ENCODE data around the gene VRTN.

VRTN gene

GRCh38 chr14:74400031-74400685, 51.9 kb downstream of the VRTN start:
- DNase-seq = no peak

DNA sequence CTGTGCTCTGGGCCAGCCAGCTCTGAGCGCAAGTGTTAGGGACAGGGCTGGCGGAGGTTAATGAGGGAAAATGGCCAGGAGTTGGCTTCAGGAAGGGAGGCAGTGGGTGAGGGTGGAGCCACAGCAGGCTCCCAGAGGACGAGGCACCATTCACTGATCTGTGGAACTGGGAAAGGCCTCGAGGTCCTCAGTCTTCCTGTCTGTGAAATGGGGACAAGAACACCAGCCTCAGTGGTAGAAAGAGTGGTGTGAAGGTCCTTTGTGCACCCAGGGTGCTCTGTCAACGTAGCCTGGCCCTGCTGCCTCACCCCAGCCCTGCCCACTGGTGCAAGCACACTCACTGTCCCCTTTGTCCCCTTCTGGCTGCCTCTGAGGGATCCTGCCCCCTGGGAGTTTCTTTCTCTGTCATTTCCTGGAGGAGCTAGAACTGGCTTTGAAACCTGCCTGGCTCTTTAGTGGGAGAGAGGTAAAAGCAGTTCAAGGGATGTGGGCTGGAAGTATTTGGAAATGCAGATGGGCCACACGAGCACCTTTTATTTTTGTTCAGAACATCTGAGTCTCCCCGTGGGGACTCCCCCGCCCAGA, 52.7 kb downstream of the VRTN start:
- DNase-seq = no peak

DNA sequence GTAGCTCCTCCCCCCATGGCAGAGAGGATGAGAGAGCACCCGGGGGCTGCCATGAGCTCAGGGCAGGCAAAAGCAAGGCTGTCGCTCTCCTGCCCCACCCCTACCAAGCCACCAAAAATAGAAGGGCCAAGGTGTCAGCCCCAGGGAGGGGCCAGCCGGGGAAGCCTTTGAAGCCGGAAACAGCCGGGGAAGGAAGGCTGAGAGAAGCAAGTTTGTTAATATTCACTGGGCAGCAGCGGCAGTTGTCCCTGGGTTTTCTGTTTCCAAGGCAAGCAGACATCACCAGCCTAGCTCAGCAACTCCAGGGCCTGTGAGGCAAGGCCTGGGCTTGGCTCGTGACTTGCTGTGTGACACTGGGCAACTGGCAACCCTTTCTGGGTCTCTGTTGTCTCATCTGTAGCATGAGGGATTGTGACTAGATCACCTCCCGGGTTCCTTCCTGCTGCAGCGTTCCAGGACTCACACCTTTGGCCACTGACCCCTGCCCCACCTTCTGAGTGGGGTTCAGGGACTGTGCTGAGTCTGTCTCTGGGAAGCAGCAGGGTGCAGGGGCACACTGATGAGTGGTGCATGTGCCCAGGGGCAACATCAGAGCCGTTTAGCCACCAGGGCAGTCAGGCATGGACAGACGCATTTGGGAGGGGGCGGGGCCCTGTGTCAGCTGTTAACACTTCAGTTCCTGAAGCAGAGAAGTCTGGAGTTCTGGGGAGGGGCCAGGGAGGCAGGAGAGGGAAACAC, 53.4 kb downstream of the VRTN start:
- DNase-seq = no peak

GRCh38 chr14:74402401-74403251, 54.4 kb downstream of the VRTN start:
- no peak for DNase-seq

- no peak for DNase-seq
Observed at GRCh38 chr14:74403619-74404417, 55.5 kb downstream of the VRTN start.

DNA sequence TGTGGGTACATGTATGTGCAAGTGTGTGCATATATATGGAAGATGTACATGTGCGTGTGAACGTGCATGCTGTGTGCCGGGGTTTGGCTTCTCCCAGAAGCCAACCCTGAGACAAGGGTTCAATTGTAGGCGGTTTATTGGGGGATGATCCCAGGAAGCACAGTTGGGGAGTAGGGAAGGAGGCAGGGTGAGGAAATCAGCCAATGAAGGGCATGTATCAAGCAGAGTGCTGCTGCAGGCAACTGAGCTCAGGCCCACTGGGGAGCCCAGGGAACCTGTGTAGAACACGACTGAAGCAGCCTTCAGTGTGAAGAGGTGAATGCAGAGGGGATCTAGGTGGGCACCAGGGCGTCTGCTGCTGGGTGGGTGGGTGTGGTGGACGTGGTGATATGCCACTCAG, 56.2 kb downstream of the VRTN start:
- DNase-seq = no peak

- no peak for DNase-seq
Observed at GRCh38 chr14:74405663-74406062, 57.4 kb downstream of the VRTN start.

- DNase-seq = no peak
Observed at GRCh38 chr14:74407021-74407800, 58.9 kb downstream of the VRTN start.

GRCh38 chr14:74407801-74408154, 59.5 kb downstream of the VRTN start:
- DNase-seq = no peak

DNA sequence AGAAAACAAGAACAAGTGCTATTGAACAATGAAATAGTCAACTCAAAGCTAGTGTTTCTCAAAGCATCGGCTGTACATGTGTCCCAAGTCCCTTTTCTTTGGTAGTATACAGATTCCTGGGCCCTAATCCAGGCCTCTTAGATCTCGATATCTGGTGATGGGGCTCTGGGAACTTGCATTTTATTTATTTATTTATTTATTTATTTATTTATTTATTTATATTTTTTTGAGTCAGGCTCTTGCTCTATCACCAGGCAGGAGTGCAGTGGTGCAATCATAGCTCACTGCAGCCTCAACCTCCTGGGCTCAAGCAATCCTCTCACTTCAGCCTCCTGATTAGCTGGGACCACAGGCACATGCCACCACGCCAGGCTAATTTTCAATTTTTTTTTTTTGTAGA, 60.6 kb downstream of the VRTN start:
- no peak for DNase-seq

DNA sequence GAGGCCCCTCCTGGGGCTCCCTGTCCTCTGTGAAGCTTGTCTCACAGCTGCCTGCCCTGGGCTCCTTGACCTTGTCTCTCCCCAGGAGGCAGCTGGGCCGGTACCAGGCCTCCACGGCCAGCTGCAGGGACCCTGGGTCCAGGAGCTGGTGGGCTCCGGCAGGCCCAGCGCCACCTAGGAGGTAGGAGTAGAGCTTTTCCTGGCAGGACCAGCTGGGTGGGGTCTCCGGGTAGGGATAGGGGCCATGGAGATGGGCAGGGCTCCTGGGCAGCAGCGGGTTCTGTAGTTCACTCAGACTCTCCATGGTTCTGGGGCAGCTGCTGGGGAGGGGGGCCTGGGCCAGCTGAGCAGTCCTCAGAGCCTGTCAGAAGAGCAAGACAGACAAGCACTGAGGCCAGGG, 61.2 kb downstream of the VRTN start:
- DNase-seq = no peak

Measured in bone marrow (tissue), 2 donors.